MM.1S (cell line): ENCODE data around the gene UBXN1.

ENCODE experiments used
- DNase-seq: peaks from one replicate; pipeline ENCODE4 v3.0.0-alpha.2; 2015
- H2AFZ ChIP-seq: fragments of 300-600 bp; sonication (generic); 2 replicates; pipeline ENCODE4 v1.6.0; 2016; ENCODE audit warnings: antibody characterized with exemption, low read length
- H3F3A ChIP-seq: fragments of 300-600 bp; sonication (generic); 2 replicates; pipeline ENCODE4 v1.6.1; 2016; ENCODE audit warnings: mild to moderate bottlenecking, antibody characterized with exemption, low read length, moderate library complexity, mixed read lengths; ENCODE audit not compliant: insufficient read depth
- H3K27ac ChIP-seq: fragments of 300-600 bp; sonication (generic); 2 replicates; pipeline ENCODE4 v1.5.1; 2016; ENCODE audit warnings: mild to moderate bottlenecking, low read length
- H3K27me3 ChIP-seq: fragments of 300-600 bp; sonication (generic); replicated peaks from 2 replicates; pipeline ENCODE4 v1.6.0; 2016; ENCODE audit warnings: low read length; ENCODE audit not compliant: insufficient read depth
- H3K36me3 ChIP-seq: fragments of 300-600 bp; sonication (generic); replicated peaks from 2 replicates; pipeline ENCODE4 v1.6.1; 2016; ENCODE audit warnings: mild to moderate bottlenecking, low read length, mixed read lengths; ENCODE audit not compliant: insufficient read depth
- H3K4me1 ChIP-seq: fragments of 300-600 bp; sonication (generic); 2 replicates; pipeline ENCODE4 v1.6.1; 2016; ENCODE audit warnings: low read length, mixed read lengths
- H3K4me2 ChIP-seq: fragments of 300-600 bp; sonication (generic); 2 replicates; pipeline ENCODE4 v1.6.0; 2016; ENCODE audit warnings: low read depth, low read length
- H3K4me3 ChIP-seq: fragments of 300-600 bp; sonication (generic); 2 replicates; pipeline ENCODE4 v1.5.1; 2016; ENCODE audit warnings: low read length, mixed read lengths
- H3K79me2 ChIP-seq: fragments of 300-600 bp; sonication (generic); 2 replicates; pipeline ENCODE4 v1.6.1; 2016; ENCODE audit warnings: mixed run types, low read length, mixed read lengths
- H3K9ac ChIP-seq: fragments of 300-600 bp; sonication (generic); 2 replicates; pipeline ENCODE4 v1.6.1; 2016; ENCODE audit warnings: low read length, mixed read lengths
- H3K9me2 ChIP-seq: fragments of 300-600 bp; sonication (generic); replicated peaks from 2 replicates; pipeline ENCODE4 v1.6.1; 2016; ENCODE audit warnings: mild to moderate bottlenecking, low read length, mixed read lengths; ENCODE audit not compliant: insufficient read depth
- H3K9me3 ChIP-seq: fragments of 300-600 bp; sonication (generic); replicated peaks from 2 replicates; pipeline ENCODE4 v1.6.1; 2016; ENCODE audit warnings: mild to moderate bottlenecking, low read length, mixed read lengths; ENCODE audit not compliant: insufficient read depth
- H4K20me1 ChIP-seq: fragments of 300-600 bp; sonication (generic); 2 replicates; pipeline ENCODE4 v1.6.1; 2016; ENCODE audit warnings: mild to moderate bottlenecking, low read length, moderate library complexity, mixed read lengths; ENCODE audit not compliant: insufficient read depth
- CTCF ChIP-seq: fragments of 300-600 bp; sonication (generic); IDR thresholded peaks from 2 replicates; pipeline ENCODE4 v1.5.1; 2016; ENCODE audit warnings: antibody characterized with exemption, low read length, mixed read lengths
- EZH2 ChIP-seq: fragments of 300-600 bp; sonication (generic); optimal IDR thresholded peaks from 2 replicates; pipeline ENCODE3; 2017; ENCODE audit warnings: low read depth, mild to moderate bottlenecking, antibody characterized with exemption, low read length, mixed read lengths
- EZH2phosphoT487 ChIP-seq: fragments of 300-600 bp; sonication (generic); IDR thresholded peaks from 2 replicates; pipeline ENCODE4 v1.6.1; 2018; ENCODE audit warnings: antibody characterized with exemption, low read length

The UBXN1 gene

GRCh38 chr11:62725646-62726045, 46.8 kb upstream of the UBXN1 start:
- peak overlapping the region; percentile 89 for H3K4me2 ChIP-seq
- H3K9me3 ChIP-seq, result no peaks in the 10 kb centered on the region
- peak overlapping the region; percentile 92 for H3K9ac ChIP-seq
- peak overlapping the region; percentile 93 for H3K4me3 ChIP-seq
- TF ChIP-seq CTCF (no peak), EZH2phosphoT487 (no peak), EZH2 (no peak)
- peaks cover 14% of the 10 kb centered on the region for H3K4me1 ChIP-seq
- peaks cover 10% of the 10 kb centered on the region; the same call in 1 of the 2 replicates for H4K20me1 ChIP-seq
- peaks cover 82% of the 10 kb centered on the region for H3K79me2 ChIP-seq
- no peak for DNase-seq
- peaks cover 32% of the 10 kb centered on the region for H3K36me3 ChIP-seq
- H3K9me2 ChIP-seq, result no peaks in the 10 kb centered on the region
- no peaks in the 10 kb centered on the region for H3K27me3 ChIP-seq
- peak overlapping the region; percentile 92; the same call in 1 of the 2 replicates for H3K27ac ChIP-seq
- peaks cover 42% of the 10 kb centered on the region for H3F3A ChIP-seq
- no peak overlapping the region for H2AFZ ChIP-seq

GRCh38 chr11:62724171-62724570, 45.3 kb upstream of the UBXN1 start:
- Histone ChIP-seq H3K9ac (peak overlapping the region; percentile 92; the same call in 1 of the 2 replicates), H3K4me3 (peak overlapping the region; percentile 93)

GRCh38 chr11:62721994-62722393, 43.1 kb upstream of the UBXN1 start:
- Histone ChIP-seq H3K9me2 (no peaks in the 10 kb centered on the region), H3K27ac (no peak overlapping the region), H3K79me2 (peaks cover 97% of the 10 kb centered on the region), H3K9ac (no peak overlapping the region), H3K36me3 (peaks cover 44% of the 10 kb centered on the region), H3K9me3 (no peaks in the 10 kb centered on the region), H3K4me3 (no peak overlapping the region), H3K27me3 (no peaks in the 10 kb centered on the region), H3K4me1 (peaks cover 19% of the 10 kb centered on the region), H4K20me1 (peaks cover 10% of the 10 kb centered on the region; the same call in 1 of the 2 replicates), H3K4me2 (no peak overlapping the region), H2AFZ (no peak overlapping the region), H3F3A (peaks cover 39% of the 10 kb centered on the region)
- TF ChIP-seq EZH2phosphoT487 (no peak), CTCF (peak; percentile 18; the same call in 1 of the 2 replicates)
- DNase-seq, result no peak

More at GRCh38 chr11:62724171-62724570, 45.3 kb upstream of the UBXN1 start:
- DNase-seq, result no peak
- TF ChIP-seq CTCF (no peak), EZH2phosphoT487 (no peak), EZH2 (no peak)
- Histone ChIP-seq H3K79me2 (peaks cover 85% of the 10 kb centered on the region), H4K20me1 (peaks cover 10% of the 10 kb centered on the region; the same call in 1 of the 2 replicates), H2AFZ (no peak overlapping the region), H3K9me3 (no peaks in the 10 kb centered on the region), H3K9me2 (no peaks in the 10 kb centered on the region), H3K27me3 (no peaks in the 10 kb centered on the region), H3K4me2 (peak overlapping the region; percentile 89), H3K27ac (no peak overlapping the region), H3F3A (peaks cover 46% of the 10 kb centered on the region), H3K36me3 (peaks cover 37% of the 10 kb centered on the region), H3K4me1 (peaks cover 10% of the 10 kb centered on the region; the same call in 1 of the 2 replicates)
